SU-DHL-6 (cell line): Measurements from ENCODE around the gene PDGFC.

Experiments used
- H2AFZ ChIP-seq: fragments of 200-600 bp; sonication (generic); 2 replicates; pipeline ENCODE4 v1.6.1; 2014; ENCODE audit warnings: low read depth, mild to moderate bottlenecking, moderate library complexity, mixed read lengths, antibody characterized with exemption, low read length; ENCODE audit not compliant: severe bottlenecking
- H3F3A ChIP-seq: fragments of 200-600 bp; shearing (Covaris generic); 2 replicates; pipeline ENCODE4 v1.6.0; 2016; ENCODE audit warnings: antibody characterized with exemption, mild to moderate bottlenecking; ENCODE audit not compliant: insufficient read depth
- H3K27ac ChIP-seq: fragments of 200-600 bp; sonication (generic); 2 replicates; pipeline ENCODE4 v1.5.1; 2016; ENCODE audit warnings: low read depth, mild to moderate bottlenecking, low read length, moderate library complexity, mixed read lengths
- H3K27me3 ChIP-seq: fragments of 200-600 bp; sonication (generic), shearing (Covaris generic); 2 replicates; pipeline ENCODE4 v1.6.0; 2014; ENCODE audit warnings: mild to moderate bottlenecking, low read length
- H3K36me3 ChIP-seq: fragments of 200-600 bp; sonication (generic); 2 replicates; pipeline ENCODE4 v1.6.1; 2014; ENCODE audit warnings: mild to moderate bottlenecking, low read length, mixed read lengths
- H3K4me2 ChIP-seq: fragments of 300-600, 200-600 bp; shearing (Covaris generic), sonication (generic); 2 replicates; pipeline ENCODE4 v1.6.0; 2014; ENCODE audit warnings: low read length, low read depth, mild to moderate bottlenecking; ENCODE audit not compliant: poor library complexity, severe bottlenecking
- H3K4me3 ChIP-seq: fragments of 200-600 bp; sonication (generic); 2 replicates; pipeline ENCODE4 v1.5.1; 2014; ENCODE audit warnings: antibody characterized with exemption, low read length, mild to moderate bottlenecking, mixed read lengths; ENCODE audit not compliant: insufficient read depth, poor library complexity, severe bottlenecking
- H3K79me2 ChIP-seq: fragments of 200-600 bp; sonication (generic); 2 replicates; pipeline ENCODE4 v1.6.1; 2014; ENCODE audit warnings: mild to moderate bottlenecking, low read length, moderate library complexity; ENCODE audit not compliant: insufficient read depth
- H3K9ac ChIP-seq: fragments of 200-600 bp; sonication (generic); 2 replicates; pipeline ENCODE4 v1.7.0; 2014; ENCODE audit warnings: mild to moderate bottlenecking, low read length
- H3K9me2 ChIP-seq: fragments of 200-600 bp; sonication (generic); replicated peaks from 2 replicates; pipeline ENCODE4 v1.6.1; 2014; ENCODE audit warnings: low read length; ENCODE audit not compliant: insufficient read depth
- H3K9me3 ChIP-seq: fragments of 200-600 bp; sonication (generic); 2 replicates; pipeline ENCODE4 v1.6.1; 2014; ENCODE audit warnings: low read length, mixed read lengths; ENCODE audit not compliant: insufficient read depth
- H4K20me1 ChIP-seq: fragments of 200-600 bp; sonication (generic); 2 replicates; pipeline ENCODE4 v1.6.1; 2014; ENCODE audit warnings: low read depth, mild to moderate bottlenecking, antibody characterized with exemption, low read length, moderate library complexity, mixed read lengths
- CTCF ChIP-seq: fragments of 200-600 bp; sonication (generic); IDR thresholded peaks from one replicate; pipeline ENCODE4 v1.5.1; 2017; ENCODE audit warnings: antibody characterized with exemption, mild to moderate bottlenecking, low read length, moderate library complexity; ENCODE audit not compliant: insufficient read depth, poor library complexity, severe bottlenecking
- EZH2phosphoT487 ChIP-seq: fragments of 200-600 bp; sonication (generic), shearing (Covaris generic); conservative IDR thresholded peaks from 2 replicates; pipeline ENCODE4 v1.6.1; 2018; ENCODE audit warnings: mild to moderate bottlenecking, antibody characterized with exemption, low read length, moderate library complexity, mixed read lengths

The PDGFC gene

GRCh38 chr4:156805696-156806095 is 165.9 kb downstream of the PDGFC start:
- Histone ChIP-seq H3F3A (no peaks in the 10 kb centered on the region), H2AFZ (no peak overlapping the region), H3K4me3 (no peak overlapping the region), H3K9me3 (no peaks in the 10 kb centered on the region), H3K9me2 (no peaks in the 10 kb centered on the region; the same call in none of the 2 replicates), H3K36me3 (no peaks in the 10 kb centered on the region), H3K9ac (no peak overlapping the region), H3K4me2 (no peak overlapping the region), H4K20me1 (no peaks in the 10 kb centered on the region), H3K27me3 (no peaks in the 10 kb centered on the region), H3K27ac (no peak overlapping the region), H3K79me2 (no peaks in the 10 kb centered on the region)
- no peak for TF ChIP-seq EZH2phosphoT487
- no peak for TF ChIP-seq CTCF

- H3K4me2 ChIP-seq: no peak overlapping the region
- H3K9me3 ChIP-seq: no peaks in the 10 kb centered on the region
- no peaks in the 10 kb centered on the region for H3K36me3 ChIP-seq
- no peak overlapping the region for H2AFZ ChIP-seq
- H3F3A ChIP-seq: no peaks in the 10 kb centered on the region
- no peaks in the 10 kb centered on the region for H3K27me3 ChIP-seq
- H3K4me3 ChIP-seq: no peak overlapping the region
- no peaks in the 10 kb centered on the region for H3K79me2 ChIP-seq
- H3K9ac ChIP-seq: no peak overlapping the region
- TF ChIP-seq CTCF: no peak
- no peak for TF ChIP-seq EZH2phosphoT487
- no peaks in the 10 kb centered on the region for H4K20me1 ChIP-seq
- H3K27ac ChIP-seq: no peak overlapping the region
- no peaks in the 10 kb centered on the region; the same call in none of the 2 replicates for H3K9me2 ChIP-seq
Observed at GRCh38 chr4:156803056-156803455, 168.5 kb downstream of the PDGFC start.

- Histone ChIP-seq H3K36me3 (no peaks in the 10 kb centered on the region), H3F3A (no peaks in the 10 kb centered on the region), H3K27ac (no peak overlapping the region), H3K27me3 (no peaks in the 10 kb centered on the region), H3K4me3 (no peak overlapping the region), H3K9me3 (no peaks in the 10 kb centered on the region), H3K4me2 (no peak overlapping the region), H3K79me2 (no peaks in the 10 kb centered on the region), H4K20me1 (no peaks in the 10 kb centered on the region), H3K9me2 (no peaks in the 10 kb centered on the region; the same call in none of the 2 replicates), H2AFZ (no peak overlapping the region), H3K9ac (no peak overlapping the region)
- TF ChIP-seq CTCF: no peak
- no peak for TF ChIP-seq EZH2phosphoT487
Observed at GRCh38 chr4:156800463-156800862, 171.1 kb downstream of the PDGFC start.
